ENCODE data around the gene DIP2A. TPM values are rescaled to one million over a fixed set of nuclear protein-coding genes. Genes with fewer than 3 reads are reported as not detected.
A peak's percentile ranks its signal among the peaks of the same experiment; 100 is the strongest.

The DIP2A gene
- polyA plus RNA-seq, 3 donors = 4.6 to 55.4 (median 6.1) TPM

- H3K79me2 ChIP-seq (ENCODE audit: insufficient read depth, low read length) = no peaks in the 10 kb centered on the region
- Mint-ChIP-seq H3K4me3 (no peak overlapping the region), H3K36me3 (peaks cover 83 to 94% of the 10 kb centered on the region in 2 donors), H3K4me1 (no peaks in the 10 kb centered on the region), H3K9me3 (no peaks in the 10 kb centered on the region), H3K27me3 (ENCODE audit: low read depth in 3 of 3) (peaks cover 0 to 3% (median 0%) of the 10 kb centered on the region in 3 donors), H3K27ac (peak overlapping the region in 1 of 7 donors; percentile 49)
- H3K9ac ChIP-seq (ENCODE audit: insufficient read depth, low read length, poor library complexity, severe bottlenecking) = no peak overlapping the region
- H3K27me3 ChIP-seq (ENCODE audit: control insufficient read depth in 2 of 2, insufficient read depth in 2 of 2, low read length in 2 of 2) = no peaks in the 10 kb centered on the region
- WGBS (ENCODE audit: insufficient coverage) = 98% methylated on average over 7 of the region's 8 CpGs
- intact Hi-C loops (cut with micrococcal nuclease) = no loop called here
- no peak for DNase-seq
- no peak for TF ChIP-seq CTCF (IDR thresholded peaks at IDR 0.05)
- H2AFZ ChIP-seq (ENCODE audit: insufficient read depth, low read depth, low read length, poor library complexity, severe bottlenecking) = no peak overlapping the region
- no peaks in the 10 kb centered on the region for H3K4me1 ChIP-seq (ENCODE audit: control insufficient read depth in 1 of 2, insufficient read depth in 2 of 2, low read length in 2 of 2)
- H3K27ac ChIP-seq (ENCODE audit: low read depth in 1 of 2, low read length in 2 of 2) = no peak overlapping the region
- no peaks in the 10 kb centered on the region for H4K20me1 ChIP-seq (ENCODE audit: insufficient read depth, low read length)
- H3K4me3 ChIP-seq (replicated peaks in 1 of 3; ENCODE audit: low read depth in 2 of 3, low read length in 3 of 3) = no peak overlapping the region
- H3K36me3 ChIP-seq (replicated peaks in 1 of 2; ENCODE audit: control insufficient read depth in 1 of 2, insufficient read depth in 2 of 2, low read length in 2 of 2) = peaks cover 86 to 99% of the 10 kb centered on the region in 2 donors
- H3K9me3 ChIP-seq (replicated peaks in 1 of 2; ENCODE audit: control insufficient read depth in 1 of 2, insufficient read depth in 1 of 2, low read length in 2 of 2) = no peaks in the 10 kb centered on the region
- no peak overlapping the region for H3K4me2 ChIP-seq (replicated peaks; ENCODE audit: extremely low read depth, low read length, poor library complexity, severe bottlenecking)
These were observed 84.0 kb downstream of the DIP2A start for GRCh38 chr21:46542588-46543124.

GRCh38 chr21:46543306-46543705 is 84.6 kb downstream of the DIP2A start:
- no peak for DNase-seq
- H3K27ac ChIP-seq (ENCODE audit: low read depth in 1 of 2, low read length in 2 of 2) = no peak overlapping the region
- H3K4me2 ChIP-seq (replicated peaks; ENCODE audit: extremely low read depth, low read length, poor library complexity, severe bottlenecking) = no peak overlapping the region
- H3K36me3 ChIP-seq (replicated peaks in 1 of 2; ENCODE audit: control insufficient read depth in 1 of 2, insufficient read depth in 2 of 2, low read length in 2 of 2) = peaks cover 79 to 99% of the 10 kb centered on the region in 2 donors
- H3K4me3 ChIP-seq (replicated peaks in 1 of 3; ENCODE audit: low read depth in 2 of 3, low read length in 3 of 3) = no peak overlapping the region
- H3K27me3 ChIP-seq (ENCODE audit: control insufficient read depth in 2 of 2, insufficient read depth in 2 of 2, low read length in 2 of 2) = no peaks in the 10 kb centered on the region
- TF ChIP-seq CTCF (IDR thresholded peaks at IDR 0.05) = no peak
- no peaks in the 10 kb centered on the region for H3K4me1 ChIP-seq (ENCODE audit: control insufficient read depth in 1 of 2, insufficient read depth in 2 of 2, low read length in 2 of 2)
- H3K27ac Mint-ChIP-seq = peak overlapping the region in 1 of 7 donors; percentile 35
- WGBS (ENCODE audit: insufficient coverage) = 97% methylated on average over 6 of the region's 19 CpGs
- H3K4me3 Mint-ChIP-seq = no peak overlapping the region
- H4K20me1 ChIP-seq (ENCODE audit: insufficient read depth, low read length) = no peaks in the 10 kb centered on the region
- no peak overlapping the region for H2AFZ ChIP-seq (ENCODE audit: insufficient read depth, low read depth, low read length, poor library complexity, severe bottlenecking)
- H3K9me3 ChIP-seq (replicated peaks in 1 of 2; ENCODE audit: control insufficient read depth in 1 of 2, insufficient read depth in 1 of 2, low read length in 2 of 2) = no peaks in the 10 kb centered on the region
- intact Hi-C loops (cut with micrococcal nuclease) = no loop called here
- H3K36me3 Mint-ChIP-seq = peaks cover 83 to 94% of the 10 kb centered on the region in 2 donors
- no peaks in the 10 kb centered on the region for H3K4me1 Mint-ChIP-seq
- H3K9ac ChIP-seq (ENCODE audit: insufficient read depth, low read length, poor library complexity, severe bottlenecking) = no peak overlapping the region
- H3K27me3 Mint-ChIP-seq (ENCODE audit: low read depth in 3 of 3) = peaks cover 0 to 3% (median 0%) of the 10 kb centered on the region in 3 donors
- no peaks in the 10 kb centered on the region for H3K79me2 ChIP-seq (ENCODE audit: insufficient read depth, low read length)
- peaks cover 0 to 5% (median 0%) of the 10 kb centered on the region in 7 donors for H3K9me3 Mint-ChIP-seq
